Glutamatergic neuron (in vitro differentiated cells): ENCODE results near the gene GPC6. TPM values are rescaled to one million over a fixed set of nuclear protein-coding genes. Genes with fewer than 3 reads are reported as not detected.

ENCODE experiments used
- DNase-seq: peaks from one replicate; pipeline ENCODE4 v3.0.0; 2022
- H3K27ac Mint-ChIP-seq: one replicate; pipeline ENCODE4 v1.8.0; 2020; ENCODE audit warnings: mild to moderate bottlenecking, mixed read lengths, inconsistent platforms; ENCODE audit not compliant: unreplicated experiment
- H3K27me3 Mint-ChIP-seq: one replicate; pipeline ENCODE4 v1.8.0; 2020; ENCODE audit warnings: mild to moderate bottlenecking, moderate library complexity, mixed read lengths, inconsistent platforms; ENCODE audit not compliant: unreplicated experiment
- H3K36me3 Mint-ChIP-seq: one replicate; pipeline ENCODE4 v1.8.0; 2020; ENCODE audit warnings: mild to moderate bottlenecking, mixed read lengths, inconsistent platforms; ENCODE audit not compliant: unreplicated experiment
- H3K4me1 Mint-ChIP-seq: one replicate; pipeline ENCODE4 v1.8.0; 2020; ENCODE audit warnings: mild to moderate bottlenecking, low read depth, mixed read lengths, inconsistent platforms; ENCODE audit not compliant: unreplicated experiment
- H3K4me3 Mint-ChIP-seq: one replicate; pipeline ENCODE4 v1.8.0; 2020; ENCODE audit warnings: mild to moderate bottlenecking, mixed read lengths, inconsistent platforms; ENCODE audit not compliant: unreplicated experiment
- H3K9me3 Mint-ChIP-seq: one replicate; pipeline ENCODE4 v1.8.0; 2020; ENCODE audit warnings: mild to moderate bottlenecking, moderate library complexity, mixed read lengths, inconsistent platforms; ENCODE audit not compliant: unreplicated experiment
- CTCF ChIP-seq: fragments of 200-600 bp; sonication (generic); IDR thresholded peaks from one replicate; pipeline ENCODE4 v1.5.0; 2021; ENCODE audit not compliant: partially characterized antibody, unreplicated experiment
- total RNA-seq: library from RNA; stranded (reverse); fragmentation: NEBNext Ultra II Directional; extraction: Animal tissue kit (Norgen Biotek cat#: 25700); gene quantifications from one replicate; pipeline ENCODE4 v1.2.1, GENCODE V29; 2021; ENCODE audit not compliant: unreplicated experiment

The GPC6 gene
- total RNA-seq, 1 donor from 2014 or later = 11.8 TPM

GRCh38 chr13:93399212-93399611 is 172.6 kb downstream of the GPC6 start:
- Mint-ChIP-seq H3K36me3 (no peaks in the 10 kb centered on the region), H3K27me3 (no peaks in the 10 kb centered on the region), H3K27ac (peak overlapping the region; percentile 86), H3K4me1 (peaks cover 33% of the 10 kb centered on the region), H3K9me3 (peaks cover 5% of the 10 kb centered on the region), H3K4me3 (peak overlapping the region; percentile 39)
- no peak for TF ChIP-seq CTCF
- no peak for DNase-seq

GRCh38 chr13:93406136-93406535 is 179.5 kb downstream of the GPC6 start:
- no peak for TF ChIP-seq CTCF

GRCh38 chr13:93407551-93407950 is 180.9 kb downstream of the GPC6 start:
- Mint-ChIP-seq H3K4me3 (no peak overlapping the region), H3K9me3 (no peaks in the 10 kb centered on the region), H3K4me1 (peaks cover 5% of the 10 kb centered on the region), H3K36me3 (no peaks in the 10 kb centered on the region), H3K27me3 (no peaks in the 10 kb centered on the region), H3K27ac (no peak overlapping the region)
- no peak for TF ChIP-seq CTCF
- no peak for DNase-seq

More at GRCh38 chr13:93406136-93406535, 179.5 kb downstream of the GPC6 start:
- Mint-ChIP-seq H3K4me1 (peaks cover 8% of the 10 kb centered on the region), H3K36me3 (no peaks in the 10 kb centered on the region), H3K9me3 (peaks cover under 1% of the 10 kb centered on the region), H3K27ac (no peak overlapping the region), H3K27me3 (no peaks in the 10 kb centered on the region), H3K4me3 (no peak overlapping the region)
- DNase-seq = no peak

GRCh38 chr13:93409001-93409400 is 182.4 kb downstream of the GPC6 start:
- Mint-ChIP-seq H3K9me3 (no peaks in the 10 kb centered on the region), H3K4me1 (peaks cover 5% of the 10 kb centered on the region), H3K27ac (no peak overlapping the region), H3K4me3 (no peak overlapping the region), H3K36me3 (no peaks in the 10 kb centered on the region), H3K27me3 (no peaks in the 10 kb centered on the region)
- DNase-seq = no peak
- no peak for TF ChIP-seq CTCF

GRCh38 chr13:93409816-93410215 is 183.2 kb downstream of the GPC6 start:
- TF ChIP-seq CTCF = no peak
- H3K9me3 Mint-ChIP-seq = no peaks in the 10 kb centered on the region
- H3K27ac Mint-ChIP-seq = no peak overlapping the region
- H3K36me3 Mint-ChIP-seq = no peaks in the 10 kb centered on the region
- H3K27me3 Mint-ChIP-seq = no peaks in the 10 kb centered on the region
- DNase-seq = no peak
- peaks cover 5% of the 10 kb centered on the region for H3K4me1 Mint-ChIP-seq
- no peak overlapping the region for H3K4me3 Mint-ChIP-seq
